HepG2 (cell line): ENCODE measurements around the gene DLEC1. TPM values are rescaled to one million over a fixed set of nuclear protein-coding genes. Genes with fewer than 3 reads are reported as not detected.

Source experiments
- ATM ChIP-seq: fragments of 450-650 bp; IDR thresholded peaks from 2 replicates; pipeline ENCODE4 v1.7.1; 2017; ENCODE audit warnings: mild to moderate bottlenecking, borderline replicate concordance
- FOXC1 ChIP-seq: sonication (generic); formaldehyde crosslinking; IDR thresholded peaks from 2 replicates; pipeline ENCODE4 v1.8.0; 2022; ENCODE audit warnings: mild to moderate bottlenecking, missing genetic modification reagents, borderline replicate concordance
- GABPB1 ChIP-seq: IDR thresholded peaks from 2 replicates; pipeline ENCODE4 v1.6.1; 2016; ENCODE audit warnings: mild to moderate bottlenecking, missing genetic modification reagents, moderate library complexity, missing compliant biosample characterization
- HIVEP1 ChIP-seq: sonication (generic); formaldehyde crosslinking; IDR thresholded peaks from 2 replicates; pipeline ENCODE4 v1.4.0; 2020; ENCODE audit warnings: mild to moderate bottlenecking, missing genetic modification reagents
- KDM3A ChIP-seq: IDR thresholded peaks from 2 replicates; pipeline ENCODE4 v1.6.1; 2018; ENCODE audit warnings: low read depth, missing compliant biosample characterization
- KLF16 ChIP-seq, 2 experiments: sonication (generic) in 1 of 2; formaldehyde crosslinking in 1 of 2; IDR thresholded peaks; 2 replicates each; pipeline versions ENCODE4 v1.6.1 to v1.8.0; 2016 to 2023; ENCODE audit warnings: missing genetic modification reagents in 2 of 2, missing compliant biosample characterization in 1 of 2
- MBD4 ChIP-seq: IDR thresholded peaks from 2 replicates; pipeline ENCODE4 v1.6.1; 2012; ENCODE audit warnings: low read length, inconsistent platforms, borderline replicate concordance
- NBN ChIP-seq: fragments of 450-650 bp; conservative IDR thresholded peaks from 2 replicates; pipeline ENCODE4 v1.6.1; 2017
- NR0B2 ChIP-seq: sonication (generic); formaldehyde crosslinking; IDR thresholded peaks from 2 replicates; pipeline ENCODE4 v1.4.0; 2020; ENCODE audit warnings: mild to moderate bottlenecking, missing genetic modification reagents
- ONECUT2 ChIP-seq: sonication (generic); formaldehyde crosslinking; IDR thresholded peaks from 2 replicates; pipeline ENCODE4 v1.4.0; 2020; ENCODE audit warnings: missing genetic modification reagents
- SATB2 ChIP-seq: sonication (generic); formaldehyde crosslinking; IDR thresholded peaks from 2 replicates; pipeline ENCODE4 v1.5.0; 2020; ENCODE audit warnings: missing genetic modification reagents
- STAT5B ChIP-seq: sonication (generic); formaldehyde crosslinking; IDR thresholded peaks from 2 replicates; pipeline ENCODE4 v1.4.0; 2020; ENCODE audit warnings: missing genetic modification reagents
- ZBTB2 ChIP-seq: sonication (generic); formaldehyde crosslinking; IDR thresholded peaks from 2 replicates; pipeline ENCODE4 v1.8.0; 2022; ENCODE audit warnings: low read depth, missing genetic modification reagents
- ZBTB20 ChIP-seq: sonication (generic); formaldehyde crosslinking; IDR thresholded peaks from 2 replicates; pipeline ENCODE4 v1.8.1; 2023; ENCODE audit warnings: missing genetic modification reagents, low read depth, mild to moderate bottlenecking, borderline replicate concordance
- ZNF383 ChIP-seq: sonication (generic); formaldehyde crosslinking; IDR thresholded peaks from 2 replicates; pipeline ENCODE4 v1.4.0; 2020; ENCODE audit warnings: missing genetic modification reagents, mild to moderate bottlenecking, borderline replicate concordance
- ZNF569 ChIP-seq: sonication (generic); formaldehyde crosslinking; IDR thresholded peaks from 2 replicates; pipeline ENCODE4 v1.5.0; 2020; ENCODE audit warnings: mild to moderate bottlenecking, missing genetic modification reagents, moderate library complexity, borderline replicate concordance
- polyA plus RNA-seq, 8 experiments: library from polyadenylated mRNA; depleted of rRNA in 3 of 8; stranded (reverse) in 7 of 8; unstranded in 1 of 8; fragments of >200 nt; fragmentation: Illumina TruSeq in 4 of 8; extraction: Trizol in 4 of 8; gene quantifications; 2 replicates each; pipeline versions ENCODE4 v1.2.1 to v1.2.3, GENCODE V29; 2011 to 2016; ENCODE audit warnings: low read depth in 4 of 8, missing spikeins in 1 of 8, mixed read lengths in 1 of 8; ENCODE audit not compliant: insufficient read depth in 1 of 8
- total RNA-seq, 5 experiments: library from RNA; depleted of rRNA; stranded (reverse); fragments of >200 nt; fragmentation: Illumina TruSeq; extraction: Trizol; gene quantifications; 2 replicates each; pipeline ENCODE4 v1.2.3, GENCODE V29; 2016; ENCODE audit warnings: low read depth in 1 of 5
- TF ChIP-seq, protein P1 (sequence below): sonication (generic); formaldehyde crosslinking; IDR thresholded peaks from 2 replicates; pipeline ENCODE4 v1.4.0; 2020; ENCODE audit warnings: mild to moderate bottlenecking, missing genetic modification reagents, borderline replicate concordance
- TF ChIP-seq, protein P2 (sequence below): sonication (generic); formaldehyde crosslinking; IDR thresholded peaks from 2 replicates; pipeline ENCODE4 v1.4.0; 2020; ENCODE audit warnings: missing genetic modification reagents
- TF ChIP-seq, protein P3 (sequence below): sonication (generic); formaldehyde crosslinking; IDR thresholded peaks from 2 replicates; pipeline ENCODE4 v1.4.0; 2020; ENCODE audit warnings: missing genetic modification reagents, mild to moderate bottlenecking, borderline replicate concordance

DLEC1 gene
- total and polyA plus RNA-seq, 2 of the 13 experiments (the other 11 are each of a cell fraction or from before 2014, with no cell fraction given): 0.09 TPM; not detected in 1

GRCh38 chr3:38116471-38117162 is 77.6 kb downstream of the DLEC1 start (continued):
- TF ChIP-seq, protein P1, sequence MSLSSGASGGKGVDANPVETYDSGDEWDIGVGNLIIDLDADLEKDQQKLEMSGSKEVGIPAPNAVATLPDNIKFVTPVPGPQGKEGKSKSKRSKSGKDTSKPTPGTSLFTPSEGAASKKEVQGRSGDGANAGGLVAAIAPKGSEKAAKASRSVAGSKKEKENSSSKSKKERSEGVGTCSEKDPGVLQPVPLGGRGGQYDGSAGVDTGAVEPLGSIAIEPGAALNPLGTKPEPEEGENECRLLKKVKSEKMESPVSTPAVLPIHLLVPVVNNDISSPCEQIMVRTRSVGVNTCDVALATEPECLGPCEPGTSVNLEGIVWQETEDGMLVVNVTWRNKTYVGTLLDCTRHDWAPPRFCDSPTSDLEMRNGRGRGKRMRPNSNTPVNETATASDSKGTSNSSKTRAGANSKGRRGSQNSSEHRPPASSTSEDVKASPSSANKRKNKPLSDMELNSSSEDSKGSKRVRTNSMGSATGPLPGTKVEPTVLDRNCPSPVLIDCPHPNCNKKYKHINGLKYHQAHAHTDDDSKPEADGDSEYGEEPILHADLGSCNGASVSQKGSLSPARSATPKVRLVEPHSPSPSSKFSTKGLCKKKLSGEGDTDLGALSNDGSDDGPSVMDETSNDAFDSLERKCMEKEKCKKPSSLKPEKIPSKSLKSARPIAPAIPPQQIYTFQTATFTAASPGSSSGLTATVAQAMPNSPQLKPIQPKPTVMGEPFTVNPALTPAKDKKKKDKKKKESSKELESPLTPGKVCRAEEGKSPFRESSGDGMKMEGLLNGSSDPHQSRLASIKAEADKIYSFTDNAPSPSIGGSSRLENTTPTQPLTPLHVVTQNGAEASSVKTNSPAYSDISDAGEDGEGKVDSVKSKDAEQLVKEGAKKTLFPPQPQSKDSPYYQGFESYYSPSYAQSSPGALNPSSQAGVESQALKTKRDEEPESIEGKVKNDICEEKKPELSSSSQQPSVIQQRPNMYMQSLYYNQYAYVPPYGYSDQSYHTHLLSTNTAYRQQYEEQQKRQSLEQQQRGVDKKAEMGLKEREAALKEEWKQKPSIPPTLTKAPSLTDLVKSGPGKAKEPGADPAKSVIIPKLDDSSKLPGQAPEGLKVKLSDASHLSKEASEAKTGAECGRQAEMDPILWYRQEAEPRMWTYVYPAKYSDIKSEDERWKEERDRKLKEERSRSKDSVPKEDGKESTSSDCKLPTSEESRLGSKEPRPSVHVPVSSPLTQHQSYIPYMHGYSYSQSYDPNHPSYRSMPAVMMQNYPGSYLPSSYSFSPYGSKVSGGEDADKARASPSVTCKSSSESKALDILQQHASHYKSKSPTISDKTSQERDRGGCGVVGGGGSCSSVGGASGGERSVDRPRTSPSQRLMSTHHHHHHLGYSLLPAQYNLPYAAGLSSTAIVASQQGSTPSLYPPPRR (CRISPR knock-in tag): no peak
- TF ChIP-seq STAT5B (CRISPR knock-in tag): no peak
- TF ChIP-seq KLF16 (CRISPR knock-in tag; IDR thresholded peaks at IDR 0.05): no peak
- no peak for TF ChIP-seq NBN
- TF ChIP-seq ONECUT2 (CRISPR knock-in tag): no peak
- TF ChIP-seq, protein P2, sequence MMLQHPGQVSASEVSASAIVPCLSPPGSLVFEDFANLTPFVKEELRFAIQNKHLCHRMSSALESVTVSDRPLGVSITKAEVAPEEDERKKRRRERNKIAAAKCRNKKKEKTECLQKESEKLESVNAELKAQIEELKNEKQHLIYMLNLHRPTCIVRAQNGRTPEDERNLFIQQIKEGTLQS: no peak
- TF ChIP-seq FOXC1 (CRISPR knock-in tag): no peak
- no peak for TF ChIP-seq ATM
- no peak for TF ChIP-seq ZBTB20 (CRISPR knock-in tag)
- TF ChIP-seq SATB2 (CRISPR knock-in tag): no peak
- TF ChIP-seq NR0B2 (CRISPR knock-in tag): 0 out of 2 replicates have a peak, but pooled peaks have one; percentile 40
- TF ChIP-seq ZNF569 (CRISPR knock-in tag): no peak
- TF ChIP-seq GABPB1 (CRISPR knock-in tag): no peak
- TF ChIP-seq ZBTB2 (CRISPR knock-in tag): no peak
- no peak for TF ChIP-seq MBD4
- TF ChIP-seq, protein P3, sequence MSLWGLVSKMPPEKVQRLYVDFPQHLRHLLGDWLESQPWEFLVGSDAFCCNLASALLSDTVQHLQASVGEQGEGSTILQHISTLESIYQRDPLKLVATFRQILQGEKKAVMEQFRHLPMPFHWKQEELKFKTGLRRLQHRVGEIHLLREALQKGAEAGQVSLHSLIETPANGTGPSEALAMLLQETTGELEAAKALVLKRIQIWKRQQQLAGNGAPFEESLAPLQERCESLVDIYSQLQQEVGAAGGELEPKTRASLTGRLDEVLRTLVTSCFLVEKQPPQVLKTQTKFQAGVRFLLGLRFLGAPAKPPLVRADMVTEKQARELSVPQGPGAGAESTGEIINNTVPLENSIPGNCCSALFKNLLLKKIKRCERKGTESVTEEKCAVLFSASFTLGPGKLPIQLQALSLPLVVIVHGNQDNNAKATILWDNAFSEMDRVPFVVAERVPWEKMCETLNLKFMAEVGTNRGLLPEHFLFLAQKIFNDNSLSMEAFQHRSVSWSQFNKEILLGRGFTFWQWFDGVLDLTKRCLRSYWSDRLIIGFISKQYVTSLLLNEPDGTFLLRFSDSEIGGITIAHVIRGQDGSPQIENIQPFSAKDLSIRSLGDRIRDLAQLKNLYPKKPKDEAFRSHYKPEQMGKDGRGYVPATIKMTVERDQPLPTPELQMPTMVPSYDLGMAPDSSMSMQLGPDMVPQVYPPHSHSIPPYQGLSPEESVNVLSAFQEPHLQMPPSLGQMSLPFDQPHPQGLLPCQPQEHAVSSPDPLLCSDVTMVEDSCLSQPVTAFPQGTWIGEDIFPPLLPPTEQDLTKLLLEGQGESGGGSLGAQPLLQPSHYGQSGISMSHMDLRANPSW (CRISPR knock-in tag): no peak
- no peak for TF ChIP-seq ZNF383 (CRISPR knock-in tag)
- peak; percentile 50; the same call in 1 of the 2 replicates for TF ChIP-seq HIVEP1
- TF ChIP-seq KDM3A: no peak
